HCT116 (cell line): ENCODE results near the gene POC1A. TPM values are rescaled to one million over a fixed set of nuclear protein-coding genes. Genes with fewer than 3 reads are reported as not detected.

ENCODE experiments used
- ATAC-seq: fragments of 200-7000 bp; cut with Tn5 transposase; 2 replicates; pipeline ENCODE4 v1.9.1; 2020; ENCODE audit warnings: mild to moderate bottlenecking, moderate library complexity
- BruUV-seq: library from RNA; stranded (reverse); fragments of 400-500 nt; replicated peaks from 2 replicates; lab custom pipeline; 2021; lab: Mats Ljungman, UMichigan
- CTCF ChIA-PET: fragments of 300-600 bp; sonication (Branson Sonifier 250); formaldehyde crosslinking; loops from one replicate; lab custom pipeline; 2021; ENCODE audit warnings: antibody characterized with exemption; lab: Charles Lee
- POLR2A ChIA-PET: fragments of 300-600, 350-600 bp; sonication (Branson Sonifier 250); formaldehyde crosslinking; loops from one replicate; lab custom pipeline; 2021; ENCODE audit warnings: antibody characterized with exemption; lab: Charles Lee
- RAD21 ChIA-PET, 2 experiments: fragments of 300-600 bp; sonication (Branson Sonifier 250); formaldehyde crosslinking; loops; one replicate each; lab custom pipeline; 2023; ENCODE audit warnings: low total read pairs in 2 of 2; ENCODE audit not compliant: uncharacterized antibody in 2 of 2, unreplicated experiment in 2 of 2, low non-redundant PET in 1 of 2; lab: Charles Lee
- DNase-seq: peaks from one replicate; pipeline ENCODE4 v3.0.0-alpha.2; 2010; ENCODE audit warnings: low read depth, low spot score
- H2AFZ ChIP-seq: fragments of 200-600 bp; shearing (Covaris generic), sonication (generic); 2 replicates; pipeline ENCODE4 v1.6.1; 2017; ENCODE audit warnings: low read depth, mixed run types, mixed read lengths, antibody characterized with exemption, low read length; ENCODE audit not compliant: poor library complexity, severe bottlenecking
- H3K27ac ChIP-seq: 2 replicates; pipeline ENCODE4 v1.5.1; 2012; ENCODE audit warnings: low read depth, low read length
- H3K27me3 ChIP-seq: fragments of 200-600 bp; sonication (generic); 2 replicates; pipeline ENCODE4 v1.6.1; 2016; ENCODE audit warnings: mixed run types, low read length, mixed read lengths; ENCODE audit not compliant: insufficient read depth
- H3K36me3 ChIP-seq, 2 experiments: fragments of 200-500 bp in 1 of 2; fragments of 200-600 bp in 1 of 2; sonication (Bioruptor generic) in 1 of 2; sonication (generic) in 1 of 2; 2 replicates each; pipeline versions ENCODE4 v1.5.1 to v1.6.1; 2014 to 2016; ENCODE audit warnings: low read length in 2 of 2, inconsistent platforms in 1 of 2, mixed read lengths in 1 of 2, mixed run types in 1 of 2; ENCODE audit not compliant: insufficient read depth in 2 of 2, control insufficient read depth in 1 of 2
- H3K4me1 ChIP-seq, 2 experiments: fragments of 200-600 bp in 1 of 2; sonication (generic) in 1 of 2; 2 replicates each; pipeline versions ENCODE4 v1.5.1 to v1.6.1; 2012 to 2017; ENCODE audit warnings: low read length in 2 of 2, inconsistent platforms in 1 of 2, mild to moderate bottlenecking in 1 of 2, mixed read lengths in 1 of 2, mixed run types in 1 of 2, moderate library complexity in 1 of 2; ENCODE audit not compliant: insufficient read depth in 2 of 2, control insufficient read depth in 1 of 2
- H3K4me2 ChIP-seq: fragments of 200-600 bp; sonication (generic); 2 replicates; pipeline ENCODE4 v1.6.1; 2017; ENCODE audit warnings: mixed run types, low read length, mixed read lengths
- H3K4me3 ChIP-seq, 2 experiments: fragments of 200-600 bp in 1 of 2; sonication (generic) in 1 of 2; replicated peaks in 1 of 2; 2 replicates each; pipeline ENCODE4 v1.5.1; 2011 to 2016; ENCODE audit warnings: low read length in 2 of 2, control low read depth in 1 of 2, low read depth in 1 of 2, mild to moderate bottlenecking in 1 of 2, mixed read lengths in 1 of 2, mixed run types in 1 of 2
- H3K79me2 ChIP-seq: fragments of 200-600 bp; sonication (generic); 2 replicates; pipeline ENCODE4 v1.6.1; 2017; ENCODE audit warnings: mild to moderate bottlenecking, mixed run types, low read length, moderate library complexity, mixed read lengths; ENCODE audit not compliant: insufficient read depth
- H3K9ac ChIP-seq: fragments of 200-600 bp; sonication (generic); 2 replicates; pipeline ENCODE4 v1.6.1; 2016; ENCODE audit warnings: low read length, mixed read lengths
- H3K9me2 ChIP-seq: fragments of 200-600 bp; sonication (generic), shearing (Covaris generic); 2 replicates; pipeline ENCODE4 v1.6.1; 2017; ENCODE audit warnings: mixed run types, mild to moderate bottlenecking, moderate library complexity; ENCODE audit not compliant: insufficient read depth
- H3K9me3 ChIP-seq, 2 experiments: fragments of 200-500 bp in 1 of 2; fragments of 200-600 bp in 1 of 2; sonication (Bioruptor generic) in 1 of 2; sonication (generic) in 1 of 2; 2 replicates each; pipeline ENCODE4 v1.6.1; 2014 to 2017; ENCODE audit warnings: low read length in 2 of 2, mixed read lengths in 2 of 2, inconsistent platforms in 1 of 2, low read depth in 1 of 2, mild to moderate bottlenecking in 1 of 2, mixed run types in 1 of 2, moderate library complexity in 1 of 2; ENCODE audit not compliant: control insufficient read depth in 1 of 2, insufficient read depth in 1 of 2
- H4K20me1 ChIP-seq: fragments of 200-600 bp; sonication (generic), shearing (Covaris generic); 2 replicates; pipeline ENCODE4 v1.6.1; 2017; ENCODE audit warnings: mixed run types, mild to moderate bottlenecking, moderate library complexity; ENCODE audit not compliant: insufficient read depth
- ATF3 ChIP-seq: IDR thresholded peaks from 2 replicates; pipeline ENCODE4 v1.6.1; 2012
- EGR1 ChIP-seq: IDR thresholded peaks from 2 replicates; pipeline ENCODE4 v1.6.1; 2012; ENCODE audit warnings: low read depth
- ELF1 ChIP-seq: IDR thresholded peaks from 2 replicates; pipeline ENCODE4 v1.6.1; 2012; ENCODE audit warnings: low read depth, borderline replicate concordance
- FOSL1 ChIP-seq: IDR thresholded peaks from 2 replicates; pipeline ENCODE4 v1.6.1; 2012; ENCODE audit warnings: low read depth
- MAX ChIP-seq: IDR thresholded peaks from 2 replicates; pipeline ENCODE4 v1.6.1; 2012
- POLR2A ChIP-seq: IDR thresholded peaks from 2 replicates; pipeline ENCODE4 v1.7.0; 2011; ENCODE audit warnings: borderline replicate concordance; ENCODE audit not compliant: insufficient read depth, insufficient read length; ENCODE audit errors: extremely low read depth
- POLR2AphosphoS5 ChIP-seq: IDR thresholded peaks from 2 replicates; pipeline ENCODE4 v1.6.1; 2011; ENCODE audit warnings: mild to moderate bottlenecking, low read depth, low read length, moderate library complexity
- RAD21 ChIP-seq: IDR thresholded peaks from 2 replicates; pipeline ENCODE4 v1.6.1; 2012; ENCODE audit warnings: low read depth, mild to moderate bottlenecking
- REST ChIP-seq: IDR thresholded peaks from 2 replicates; pipeline ENCODE4 v1.6.1; 2012; ENCODE audit warnings: low read depth
- SIN3A ChIP-seq: IDR thresholded peaks from 2 replicates; pipeline ENCODE4 v1.6.1; 2012; ENCODE audit warnings: low read depth
- SP1 ChIP-seq: IDR thresholded peaks from 2 replicates; pipeline ENCODE4 v1.6.1; 2012; ENCODE audit warnings: low read depth
- TCF7L2 ChIP-seq: IDR thresholded peaks from 2 replicates; pipeline ENCODE4 v1.7.0; 2011; ENCODE audit warnings: borderline replicate concordance, inconsistent platforms; ENCODE audit not compliant: insufficient read depth, insufficient read length; ENCODE audit errors: extremely low read depth
- ZFX ChIP-seq: fragments of 450-650 bp; IDR thresholded peaks from 2 replicates; pipeline ENCODE4 v1.6.1; 2017
- intact Hi-C: fragments of 100-400 bp; cut with micrococcal nuclease; formaldehyde crosslinking; loops from 2 replicates; pipeline ENCODE4 v1.10.0; 2022
- total RNA-seq: library from RNA; stranded (reverse); gene quantifications from one replicate; pipeline ENCODE4 v1.2.1, GENCODE V29; 2021; ENCODE audit not compliant: unreplicated experiment

POC1A gene
- total RNA-seq, 1 experiment from 2014 or later: 34.0 TPM

DNA sequence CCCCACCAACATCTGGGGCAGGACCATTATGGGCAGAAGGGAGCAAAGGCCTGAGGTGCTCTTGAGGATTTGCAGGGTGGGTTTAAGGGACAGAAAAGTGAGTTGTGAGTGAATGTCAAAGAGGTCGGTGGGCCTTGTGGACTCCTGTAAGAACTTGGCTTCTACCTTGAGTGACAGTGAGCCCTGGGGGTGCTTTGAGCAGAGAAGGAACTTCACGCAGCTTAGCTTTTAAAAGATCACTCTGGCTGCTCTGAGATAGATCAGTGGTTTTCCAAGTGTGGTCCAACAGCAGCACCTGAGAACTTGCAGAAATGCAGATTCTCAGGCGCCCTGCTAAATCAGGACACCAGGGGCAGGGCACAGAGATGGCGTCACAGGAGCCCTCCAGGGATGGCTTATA lies 28.5 kb upstream of the POC1A start:
- H2AFZ ChIP-seq: no peak overlapping the region
- H3K9me2 ChIP-seq: no peaks in the 10 kb centered on the region
- no peak overlapping the region for H3K9ac ChIP-seq
- BruUV-seq: no TSS peak
- H3K9me3 ChIP-seq: no peaks in the 10 kb centered on the region
- H3K27ac ChIP-seq: no peak overlapping the region
- H4K20me1 ChIP-seq: no peaks in the 10 kb centered on the region
- no peaks in the 10 kb centered on the region for H3K27me3 ChIP-seq
- H3K4me3 ChIP-seq: no peak overlapping the region
- CTCF ChIA-PET: no interaction called here
- POLR2A ChIA-PET: no interaction called here
- TF ChIP-seq EGR1: no peak
- TF ChIP-seq POLR2AphosphoS5: no peak
- no peak for TF ChIP-seq REST
- no peak for TF ChIP-seq SP1
- TF ChIP-seq FOSL1: no peak
- no peak for TF ChIP-seq SIN3A
- no peak for TF ChIP-seq ELF1
- intact Hi-C loops: no loop called here
- H3K79me2 ChIP-seq: no peaks in the 10 kb centered on the region
- ATAC-seq: no peak
- H3K4me1 ChIP-seq: no peaks in the 10 kb centered on the region
- H3K36me3 ChIP-seq: no peaks in the 10 kb centered on the region
- RAD21 ChIA-PET: interaction anchor here in 1 of 2 experiments (0.5 kb wide), 1 partner anchor 9 kb away, joined by 4 read pairs; no protein-coding TSS in a partner anchor
- no peak overlapping the region for H3K4me2 ChIP-seq
- DNase-seq: no peak

DNA sequence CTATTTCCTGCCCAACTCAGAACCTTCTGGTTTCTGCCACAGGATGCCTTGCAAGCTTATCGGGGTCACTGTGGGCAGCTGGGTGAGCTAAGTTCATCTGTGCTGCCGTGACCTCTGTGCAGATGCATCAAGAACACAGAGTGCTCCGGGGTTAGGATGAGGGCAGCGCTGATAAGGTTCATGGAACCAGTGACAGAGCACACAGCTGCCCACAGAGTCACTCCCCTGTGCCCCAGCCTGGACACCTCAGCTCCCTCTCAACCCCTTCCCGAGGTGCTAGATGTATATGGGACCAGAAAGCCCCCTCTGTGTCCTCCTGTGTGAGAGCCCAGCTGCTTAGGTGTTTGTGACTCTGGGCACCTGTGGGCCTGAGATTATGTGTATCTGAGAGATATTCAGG lies 28.0 kb upstream of the POC1A start:
- no peak for ATAC-seq
- TF ChIP-seq MAX (no peak), ATF3 (no peak), EGR1 (no peak), RAD21 (no peak), ZFX (no peak), TCF7L2 (no peak), POLR2AphosphoS5 (no peak), POLR2A (no peak), REST (no peak), SIN3A (no peak), FOSL1 (no peak)

More for the DNA sequence above, 28.0 kb upstream of the POC1A start:
- DNase-seq: no peak
- H3K79me2 ChIP-seq: no peaks in the 10 kb centered on the region
- H3K4me2 ChIP-seq: no peak overlapping the region
- POLR2A ChIA-PET: no interaction called here
- no peaks in the 10 kb centered on the region for H3K36me3 ChIP-seq
- RAD21 ChIA-PET: interaction anchor here in 1 of 2 experiments (0.5 kb wide), 1 partner anchor 8 kb away, joined by 4 read pairs; no protein-coding TSS in a partner anchor
- CTCF ChIA-PET: no interaction called here
- no peaks in the 10 kb centered on the region for H3K9me2 ChIP-seq
- no peak overlapping the region for H2AFZ ChIP-seq
- no peak overlapping the region for H3K27ac ChIP-seq
- no peak overlapping the region for H3K4me3 ChIP-seq
- no TSS peak for BruUV-seq
- H4K20me1 ChIP-seq: no peaks in the 10 kb centered on the region
- no peak overlapping the region for H3K9ac ChIP-seq
- H3K4me1 ChIP-seq: no peaks in the 10 kb centered on the region
- no peaks in the 10 kb centered on the region for H3K27me3 ChIP-seq
- intact Hi-C loops: no loop called here
- H3K9me3 ChIP-seq: no peaks in the 10 kb centered on the region
